ENCODE data around the gene VPREB1. TPM values are rescaled to one million over a fixed set of nuclear protein-coding genes. Genes with fewer than 3 reads are reported as not detected.

VPREB1 gene
- total RNA-seq, 1 experiment from 2014 or later, result not detected

- TF ChIP-seq, protein P1, sequence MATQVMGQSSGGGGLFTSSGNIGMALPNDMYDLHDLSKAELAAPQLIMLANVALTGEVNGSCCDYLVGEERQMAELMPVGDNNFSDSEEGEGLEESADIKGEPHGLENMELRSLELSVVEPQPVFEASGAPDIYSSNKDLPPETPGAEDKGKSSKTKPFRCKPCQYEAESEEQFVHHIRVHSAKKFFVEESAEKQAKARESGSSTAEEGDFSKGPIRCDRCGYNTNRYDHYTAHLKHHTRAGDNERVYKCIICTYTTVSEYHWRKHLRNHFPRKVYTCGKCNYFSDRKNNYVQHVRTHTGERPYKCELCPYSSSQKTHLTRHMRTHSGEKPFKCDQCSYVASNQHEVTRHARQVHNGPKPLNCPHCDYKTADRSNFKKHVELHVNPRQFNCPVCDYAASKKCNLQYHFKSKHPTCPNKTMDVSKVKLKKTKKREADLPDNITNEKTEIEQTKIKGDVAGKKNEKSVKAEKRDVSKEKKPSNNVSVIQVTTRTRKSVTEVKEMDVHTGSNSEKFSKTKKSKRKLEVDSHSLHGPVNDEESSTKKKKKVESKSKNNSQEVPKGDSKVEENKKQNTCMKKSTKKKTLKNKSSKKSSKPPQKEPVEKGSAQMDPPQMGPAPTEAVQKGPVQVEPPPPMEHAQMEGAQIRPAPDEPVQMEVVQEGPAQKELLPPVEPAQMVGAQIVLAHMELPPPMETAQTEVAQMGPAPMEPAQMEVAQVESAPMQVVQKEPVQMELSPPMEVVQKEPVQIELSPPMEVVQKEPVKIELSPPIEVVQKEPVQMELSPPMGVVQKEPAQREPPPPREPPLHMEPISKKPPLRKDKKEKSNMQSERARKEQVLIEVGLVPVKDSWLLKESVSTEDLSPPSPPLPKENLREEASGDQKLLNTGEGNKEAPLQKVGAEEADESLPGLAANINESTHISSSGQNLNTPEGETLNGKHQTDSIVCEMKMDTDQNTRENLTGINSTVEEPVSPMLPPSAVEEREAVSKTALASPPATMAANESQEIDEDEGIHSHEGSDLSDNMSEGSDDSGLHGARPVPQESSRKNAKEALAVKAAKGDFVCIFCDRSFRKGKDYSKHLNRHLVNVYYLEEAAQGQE (IDR thresholded peaks at IDR 0.05; ENCODE audit: low read depth), result no peak
- TF ChIP-seq CEBPB (IDR thresholded peaks at IDR 0.05; ENCODE audit: low read depth) (no peak), SIN3A (IDR thresholded peaks at IDR 0.05; ENCODE audit: low read depth) (no peak), SRF (IDR thresholded peaks at IDR 0.05; ENCODE audit: low read depth) (no peak)
These were observed 18.0 kb upstream of the VPREB1 start (continued) for GRCh38 chr22:22226448-22227187.

DNA sequence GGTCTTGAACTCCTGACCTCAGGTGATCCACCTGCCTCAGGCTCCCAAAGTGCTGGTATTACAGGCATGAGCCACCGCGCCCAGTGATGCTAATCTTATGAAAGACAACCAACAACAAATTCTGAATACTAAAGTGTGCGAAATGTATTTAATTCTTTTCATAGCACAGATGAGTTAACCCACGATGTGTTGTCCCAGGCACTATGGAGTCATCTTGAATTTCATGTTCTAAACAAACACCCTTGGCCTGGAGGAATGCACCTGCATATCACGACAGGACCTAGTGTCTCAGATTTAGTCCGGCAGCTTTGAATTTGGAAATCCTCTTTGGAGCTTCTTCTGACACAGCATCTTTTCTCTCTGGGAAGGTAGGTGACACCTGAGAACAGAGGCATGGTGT is 16.2 kb upstream of the VPREB1 start:
- Histone ChIP-seq H3K4me1 (ENCODE audit: control insufficient read depth in 1 of 2, insufficient read depth in 2 of 2, low read length in 2 of 2) (no peaks in the 10 kb centered on the region), H3K9ac (ENCODE audit: low read length) (no peak overlapping the region), H3K4me2 (ENCODE audit: low read length) (no peak overlapping the region), H3K27me3 (ENCODE audit: insufficient read depth, low read length) (no peaks in the 10 kb centered on the region), H4K20me1 (ENCODE audit: insufficient read depth) (no peaks in the 10 kb centered on the region), H3K27ac (ENCODE audit: low read depth, low read length) (no peak overlapping the region), H3K36me3 (ENCODE audit: control insufficient read depth in 1 of 2, insufficient read depth in 2 of 2, low read length in 2 of 2) (no peaks in the 10 kb centered on the region), H2AFZ (ENCODE audit: low read depth, low read length, poor library complexity, severe bottlenecking) (no peak overlapping the region), H3K79me2 (ENCODE audit: insufficient read depth, low read length) (no peaks in the 10 kb centered on the region), H3K9me3 (ENCODE audit: control insufficient read depth in 1 of 2, insufficient read depth in 1 of 2, low read depth in 1 of 2, low read length in 2 of 2) (no peaks in the 10 kb centered on the region), H3K4me3 (replicated peaks in 1 of 2; ENCODE audit: low read depth in 1 of 2, low read length in 2 of 2) (no peak overlapping the region), H3K9me2 (ENCODE audit: insufficient read depth) (no peaks in the 10 kb centered on the region)
- TF ChIP-seq ZFX (IDR thresholded peaks at IDR 0.05) (no peak), EGR1 (IDR thresholded peaks at IDR 0.05; ENCODE audit: low read depth) (no peak), JUND (IDR thresholded peaks at IDR 0.05) (no peak), CEBPB (IDR thresholded peaks at IDR 0.05; ENCODE audit: low read depth) (no peak), MAX (IDR thresholded peaks at IDR 0.05) (no peak), FOSL1 (IDR thresholded peaks at IDR 0.05; ENCODE audit: low read depth) (no peak)
- RAD21 ChIA-PET (ENCODE audit: low non-redundant PET in 1 of 2, low total read pairs in 2 of 2, uncharacterized antibody in 2 of 2, unreplicated experiment in 2 of 2), result no interaction called here
- intact Hi-C loops (cut with micrococcal nuclease), result no loop called here
- CTCF ChIA-PET, result no interaction called here
- BruUV-seq (replicated peaks), result no TSS peak
- ATAC-seq, result no peak
- POLR2A ChIA-PET, result no interaction called here
- no peak for DNase-seq (ENCODE audit: low read depth, low spot score)
